ENCODE measurements around the gene GRID1.

DNA sequence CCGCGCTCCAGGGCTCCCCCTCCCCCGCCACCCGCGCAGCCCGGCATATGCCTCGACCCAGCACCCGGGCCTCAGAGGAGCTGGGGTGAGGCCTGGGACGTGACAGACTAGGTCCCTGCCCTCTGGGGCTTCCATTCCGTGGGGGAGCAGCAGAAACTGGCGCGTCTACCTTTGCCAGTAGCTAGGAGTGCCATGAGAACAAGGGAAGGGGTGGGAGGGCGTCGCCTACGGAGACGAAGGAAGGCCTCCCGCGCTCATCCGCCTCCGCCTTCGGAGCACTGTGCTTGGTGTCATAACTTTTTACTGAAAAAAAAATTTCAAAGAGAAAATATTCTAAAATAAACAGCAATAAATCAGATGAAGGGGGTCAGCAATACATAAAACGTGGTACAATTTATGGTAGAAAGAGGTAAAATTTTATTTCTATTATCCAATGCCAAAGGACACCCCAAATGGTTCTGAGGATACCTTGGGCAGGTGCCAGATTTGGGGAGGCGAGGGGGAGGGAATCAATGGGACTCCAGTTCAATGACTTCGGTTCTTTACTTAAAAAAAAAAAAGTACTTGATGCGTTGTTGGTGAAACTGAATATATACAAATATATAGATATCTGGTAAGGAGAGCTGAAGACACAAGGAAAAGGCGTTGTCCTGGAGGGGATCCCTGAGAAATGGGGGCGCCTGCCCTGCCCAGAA lies 35.1 kb upstream of the GRID1 start:
- TF ChIP-seq, protein P1, sequence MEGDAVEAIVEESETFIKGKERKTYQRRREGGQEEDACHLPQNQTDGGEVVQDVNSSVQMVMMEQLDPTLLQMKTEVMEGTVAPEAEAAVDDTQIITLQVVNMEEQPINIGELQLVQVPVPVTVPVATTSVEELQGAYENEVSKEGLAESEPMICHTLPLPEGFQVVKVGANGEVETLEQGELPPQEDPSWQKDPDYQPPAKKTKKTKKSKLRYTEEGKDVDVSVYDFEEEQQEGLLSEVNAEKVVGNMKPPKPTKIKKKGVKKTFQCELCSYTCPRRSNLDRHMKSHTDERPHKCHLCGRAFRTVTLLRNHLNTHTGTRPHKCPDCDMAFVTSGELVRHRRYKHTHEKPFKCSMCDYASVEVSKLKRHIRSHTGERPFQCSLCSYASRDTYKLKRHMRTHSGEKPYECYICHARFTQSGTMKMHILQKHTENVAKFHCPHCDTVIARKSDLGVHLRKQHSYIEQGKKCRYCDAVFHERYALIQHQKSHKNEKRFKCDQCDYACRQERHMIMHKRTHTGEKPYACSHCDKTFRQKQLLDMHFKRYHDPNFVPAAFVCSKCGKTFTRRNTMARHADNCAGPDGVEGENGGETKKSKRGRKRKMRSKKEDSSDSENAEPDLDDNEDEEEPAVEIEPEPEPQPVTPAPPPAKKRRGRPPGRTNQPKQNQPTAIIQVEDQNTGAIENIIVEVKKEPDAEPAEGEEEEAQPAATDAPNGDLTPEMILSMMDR (optimal IDR thresholded peaks at IDR 0.05 in 1 of 3, IDR thresholded peaks at IDR 0.05 in 1 of 3, conservative IDR thresholded peaks at IDR 0.05 in 1 of 3; ENCODE audit: extremely low read depth in 1 of 3, insufficient read depth in 2 of 3, low read length in 3 of 3) = no peak
- TF ChIP-seq EZH2 (IDR thresholded peaks at IDR 0.05; ENCODE audit: low read length) = no peak
